ENCODE results near the gene LRMDA. TPM values are rescaled to one million over a fixed set of nuclear protein-coding genes. Genes with fewer than 3 reads are reported as not detected.

LRMDA gene
- polyA plus RNA-seq, 3 donors = 39.8 to 59.6 (median 56.4) TPM

DNA sequence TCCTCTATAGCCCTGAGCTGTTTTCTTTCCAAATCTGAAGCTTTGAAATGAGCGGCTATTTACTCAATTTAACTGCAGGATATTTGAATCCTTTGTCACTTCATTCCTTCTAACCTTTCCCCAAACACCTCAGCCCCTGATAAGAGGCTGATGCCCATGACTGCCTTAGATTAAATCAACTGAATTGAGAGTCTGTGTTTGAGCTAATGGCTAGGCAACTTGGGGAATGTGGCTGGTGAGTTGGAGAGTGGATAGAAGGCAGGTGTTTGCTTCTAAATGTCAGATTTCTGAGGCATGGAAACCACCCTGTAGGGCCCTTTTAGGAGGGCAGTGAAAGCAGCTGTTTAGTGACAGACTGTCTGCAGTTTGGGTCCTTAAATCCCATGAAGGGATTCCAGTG lies 759.9 kb downstream of the LRMDA start:
- H3K4me3 ChIP-seq (replicated peaks in 1 of 3; ENCODE audit: low read depth in 2 of 3, low read length in 3 of 3) = no peak overlapping the region
- H3K27me3 Mint-ChIP-seq (ENCODE audit: low read depth in 3 of 3) = no peaks in the 10 kb centered on the region
- H4K20me1 ChIP-seq (ENCODE audit: insufficient read depth, low read length) = no peaks in the 10 kb centered on the region
- intact Hi-C loops (cut with micrococcal nuclease) = no loop called here
- TF ChIP-seq, protein P1, sequence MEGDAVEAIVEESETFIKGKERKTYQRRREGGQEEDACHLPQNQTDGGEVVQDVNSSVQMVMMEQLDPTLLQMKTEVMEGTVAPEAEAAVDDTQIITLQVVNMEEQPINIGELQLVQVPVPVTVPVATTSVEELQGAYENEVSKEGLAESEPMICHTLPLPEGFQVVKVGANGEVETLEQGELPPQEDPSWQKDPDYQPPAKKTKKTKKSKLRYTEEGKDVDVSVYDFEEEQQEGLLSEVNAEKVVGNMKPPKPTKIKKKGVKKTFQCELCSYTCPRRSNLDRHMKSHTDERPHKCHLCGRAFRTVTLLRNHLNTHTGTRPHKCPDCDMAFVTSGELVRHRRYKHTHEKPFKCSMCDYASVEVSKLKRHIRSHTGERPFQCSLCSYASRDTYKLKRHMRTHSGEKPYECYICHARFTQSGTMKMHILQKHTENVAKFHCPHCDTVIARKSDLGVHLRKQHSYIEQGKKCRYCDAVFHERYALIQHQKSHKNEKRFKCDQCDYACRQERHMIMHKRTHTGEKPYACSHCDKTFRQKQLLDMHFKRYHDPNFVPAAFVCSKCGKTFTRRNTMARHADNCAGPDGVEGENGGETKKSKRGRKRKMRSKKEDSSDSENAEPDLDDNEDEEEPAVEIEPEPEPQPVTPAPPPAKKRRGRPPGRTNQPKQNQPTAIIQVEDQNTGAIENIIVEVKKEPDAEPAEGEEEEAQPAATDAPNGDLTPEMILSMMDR (IDR thresholded peaks at IDR 0.05) = no peak
- H3K4me1 ChIP-seq (ENCODE audit: control insufficient read depth in 1 of 2, insufficient read depth in 2 of 2, low read length in 2 of 2) = peaks cover 12 to 14% of the 10 kb centered on the region in 2 donors
- H3K4me2 ChIP-seq (replicated peaks; ENCODE audit: extremely low read depth, low read length, poor library complexity, severe bottlenecking) = no peak overlapping the region
- no peak overlapping the region for H3K27ac Mint-ChIP-seq
- H3K9ac ChIP-seq (ENCODE audit: insufficient read depth, low read length, poor library complexity, severe bottlenecking) = no peak overlapping the region
- H3K36me3 Mint-ChIP-seq = no peaks in the 10 kb centered on the region
- peaks cover 15% of the 10 kb centered on the region for H3K4me1 Mint-ChIP-seq
- H3K9me3 Mint-ChIP-seq = no peaks in the 10 kb centered on the region
- no peak for DNase-seq
- no peaks in the 10 kb centered on the region for H3K9me3 ChIP-seq (replicated peaks in 1 of 2; ENCODE audit: control insufficient read depth in 1 of 2, insufficient read depth in 1 of 2, low read length in 2 of 2)
- 80% methylated on average over 1 of the region's 1 CpG for WGBS (ENCODE audit: insufficient coverage)
- no peak overlapping the region for H2AFZ ChIP-seq (ENCODE audit: insufficient read depth, low read depth, low read length, poor library complexity, severe bottlenecking)
- H3K27me3 ChIP-seq (ENCODE audit: control insufficient read depth in 2 of 2, insufficient read depth in 2 of 2, low read length in 2 of 2) = no peaks in the 10 kb centered on the region
- no peak overlapping the region for H3K4me3 Mint-ChIP-seq
- H3K27ac ChIP-seq (ENCODE audit: low read depth in 1 of 2, low read length in 2 of 2) = no peak overlapping the region
- no peaks in the 10 kb centered on the region for H3K79me2 ChIP-seq (ENCODE audit: insufficient read depth, low read length)
- no peaks in the 10 kb centered on the region for H3K36me3 ChIP-seq (replicated peaks in 1 of 2; ENCODE audit: control insufficient read depth in 1 of 2, insufficient read depth in 2 of 2, low read length in 2 of 2)

DNA sequence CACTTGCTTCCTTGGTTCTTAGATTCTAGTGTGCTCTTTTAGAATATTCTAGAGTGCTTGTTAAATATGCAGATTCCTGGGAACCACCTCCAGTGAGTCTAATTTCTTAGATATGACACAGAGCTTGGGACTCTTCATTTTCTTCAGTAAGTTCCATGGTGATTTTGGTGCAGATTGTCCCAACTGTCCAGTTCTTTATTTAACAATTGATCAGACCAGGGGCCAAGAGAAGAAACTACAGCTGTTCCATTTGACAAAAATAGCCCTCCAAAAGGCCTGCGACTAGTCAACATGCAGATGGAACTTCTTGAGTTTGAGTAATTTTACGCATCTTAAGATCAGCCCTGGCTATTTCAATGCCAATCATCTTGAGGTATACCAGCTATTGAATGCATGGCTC lies 760.7 kb downstream of the LRMDA start:
- Histone ChIP-seq H3K36me3 (replicated peaks in 1 of 2; ENCODE audit: control insufficient read depth in 1 of 2, insufficient read depth in 2 of 2, low read length in 2 of 2) (no peaks in the 10 kb centered on the region), H3K4me1 (ENCODE audit: control insufficient read depth in 1 of 2, insufficient read depth in 2 of 2, low read length in 2 of 2) (peaks cover 14 to 16% of the 10 kb centered on the region in 2 donors), H3K9me3 (replicated peaks in 1 of 2; ENCODE audit: control insufficient read depth in 1 of 2, insufficient read depth in 1 of 2, low read length in 2 of 2) (no peaks in the 10 kb centered on the region), H3K9ac (ENCODE audit: insufficient read depth, low read length, poor library complexity, severe bottlenecking) (no peak overlapping the region), H4K20me1 (ENCODE audit: insufficient read depth, low read length) (no peaks in the 10 kb centered on the region), H3K27me3 (ENCODE audit: control insufficient read depth in 2 of 2, insufficient read depth in 2 of 2, low read length in 2 of 2) (no peaks in the 10 kb centered on the region), H3K4me3 (replicated peaks in 1 of 3; ENCODE audit: low read depth in 2 of 3, low read length in 3 of 3) (no peak overlapping the region), H2AFZ (ENCODE audit: insufficient read depth, low read depth, low read length, poor library complexity, severe bottlenecking) (no peak overlapping the region), H3K79me2 (ENCODE audit: insufficient read depth, low read length) (no peaks in the 10 kb centered on the region), H3K27ac (ENCODE audit: low read depth in 1 of 2, low read length in 2 of 2) (no peak overlapping the region), H3K4me2 (replicated peaks; ENCODE audit: extremely low read depth, low read length, poor library complexity, severe bottlenecking) (no peak overlapping the region)
- 93% methylated on average over 2 of the region's 2 CpGs for WGBS (ENCODE audit: insufficient coverage)
- Mint-ChIP-seq H3K9me3 (no peaks in the 10 kb centered on the region), H3K27ac (no peak overlapping the region), H3K27me3 (ENCODE audit: low read depth in 3 of 3) (no peaks in the 10 kb centered on the region), H3K4me1 (peaks cover 16% of the 10 kb centered on the region), H3K4me3 (no peak overlapping the region), H3K36me3 (no peaks in the 10 kb centered on the region)
- DNase-seq = no peak
- intact Hi-C loops (cut with micrococcal nuclease) = no loop called here
- TF ChIP-seq, protein P1 (IDR thresholded peaks at IDR 0.05) = no peak

Measured in CD14-positive monocyte (primary cell).